Right atrium auricular region (tissue), 2 donors: ENCODE measurements around the gene OR12D3. TPM values are rescaled to one million over a fixed set of nuclear protein-coding genes. Genes with fewer than 3 reads are reported as not detected.

ENCODE experiments used
- DNase-seq: peaks from one replicate; pipeline ENCODE4 v3.0.0-alpha.2; 2019; ENCODE audit warnings: low spot score
- H3K27ac ChIP-seq, 2 donors: fragments of 200-600 bp; sonication (generic); 1 replicate in 1 of 2; 2 replicates in 1 of 2; pipeline ENCODE4 v1.5.1; 2016 to 2019
- H3K27me3 ChIP-seq, 2 donors: fragments of 200-600 bp; sonication (generic); one replicate each; pipeline versions ENCODE4 v1.5.1 to v1.6.0; 2017 to 2019
- H3K36me3 ChIP-seq: fragments of 200-600 bp; sonication (generic); one replicate; pipeline ENCODE4 v1.5.1; 2016
- H3K4me1 ChIP-seq, 2 donors: fragments of 200-600 bp; sonication (generic); one replicate each; pipeline versions ENCODE4 v1.5.1 to v1.6.0; 2017 to 2019
- H3K4me3 ChIP-seq, 2 donors: fragments of 200-600 bp; sonication (generic); 1 replicate in 1 of 2; 2 replicates in 1 of 2; pipeline ENCODE4 v1.5.1; 2017 to 2019; ENCODE audit warnings: mild to moderate bottlenecking in 1 of 2, moderate library complexity in 1 of 2
- H3K9me3 ChIP-seq, 2 donors: fragments of 200-600 bp; sonication (generic); one replicate each; pipeline ENCODE4 v1.5.1; 2019
- CTCF ChIP-seq, 2 donors: fragments of 200-600 bp; sonication (generic); IDR thresholded peaks; one replicate each; pipeline ENCODE4 v1.5.1; 2019; ENCODE audit warnings: antibody characterized with exemption in 2 of 2
- total RNA-seq, 2 donors: library from RNA; depleted of rRNA; stranded (reverse); fragments of >200 nt; gene quantifications; one replicate each; pipeline ENCODE4 v1.1.0, GENCODE V29; 2016

The OR12D3 gene
- total RNA-seq, 2 donors from 2014 or later: not detected

DNA sequence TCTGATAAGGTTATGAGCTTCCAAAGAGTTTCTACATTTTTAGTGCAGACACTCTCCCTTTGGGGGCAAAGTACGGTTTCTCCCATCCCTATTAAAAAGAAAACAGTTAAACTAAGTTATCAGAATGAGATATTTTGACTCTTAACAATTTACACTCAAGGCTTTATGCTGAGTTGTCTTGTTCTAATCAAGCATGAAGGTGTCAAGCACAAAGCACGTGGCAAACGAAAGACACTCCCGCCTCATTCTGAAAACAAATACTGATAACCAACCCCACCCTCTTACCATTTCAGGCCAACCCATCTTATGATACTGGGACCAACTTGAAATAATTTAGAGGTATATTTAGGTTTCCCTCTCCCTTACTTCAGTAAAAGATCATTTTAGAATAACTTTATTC, 49.3 kb downstream of the OR12D3 start:
- DNase-seq: no peak
- H3K36me3 ChIP-seq: no peaks in the 10 kb centered on the region
- H3K4me1 ChIP-seq: no peaks in the 10 kb centered on the region
- H3K9me3 ChIP-seq: no peaks in the 10 kb centered on the region
- H3K27me3 ChIP-seq: peaks cover 0 to 6% of the 10 kb centered on the region in 2 donors
- no peak for TF ChIP-seq CTCF (IDR thresholded peaks at IDR 0.05)
- H3K4me3 ChIP-seq: no peak overlapping the region
- no peak overlapping the region for H3K27ac ChIP-seq

Other genes with a start within 250 kb of the OR12D3 start
- not detected for gene OR2J2, start 204.4 kb downstream of the OR12D3 start, total RNA-seq
- not detected for gene OR14J1, start 73.6 kb downstream of the OR12D3 start, total RNA-seq
- not detected for gene OR5V1, start 6.4 kb downstream of the OR12D3 start, total RNA-seq
- not detected for gene OR12D2, start 20.3 kb upstream of the OR12D3 start, total RNA-seq
- gene OR12D1, start 39.6 kb upstream of the OR12D3 start, total RNA-seq: not detected
- not detected for gene OR10C1, start 64.0 kb upstream of the OR12D3 start, total RNA-seq
- gene OR11A1, start 81.8 kb upstream of the OR12D3 start, total RNA-seq: not detected
- gene OR2H1, start 81.9 kb upstream of the OR12D3 start, total RNA-seq: not detected
- not detected for gene MAS1L, start 112.7 kb upstream of the OR12D3 start, total RNA-seq
- gene UBD, start 184.4 kb upstream of the OR12D3 start, total RNA-seq: not detected
- gene OR2H2, start 209.8 kb upstream of the OR12D3 start, total RNA-seq: not detected